Transverse colon (tissue), 3 donors: ENCODE data around the gene CBX2.

ENCODE experiments used
- EP300 ChIP-seq: sonication (generic); formaldehyde crosslinking; IDR thresholded peaks from one replicate; pipeline ENCODE4 v1.6.1; 2017; ENCODE audit warnings: antibody characterized with exemption, low read depth
- POLR2A ChIP-seq: fragments of 450-650 bp; IDR thresholded peaks from one replicate; pipeline ENCODE4 v1.6.1; 2016; ENCODE audit warnings: antibody characterized with exemption, mild to moderate bottlenecking, moderate library complexity
- TF ChIP-seq, protein P1 (sequence below), 5 experiments: fragments of 200-600 bp in 3 of 5; fragments of 450-650 bp in 2 of 5; sonication (generic) in 3 of 5; IDR thresholded peaks; 1 replicate in 2 of 5; 2 replicates in 3 of 5; pipeline ENCODE4 v1.5.1; 2016 to 2017; ENCODE audit warnings: antibody characterized with exemption in 5 of 5, inconsistent platforms in 3 of 5, mild to moderate bottlenecking in 2 of 5, moderate library complexity in 1 of 5

- TF ChIP-seq, protein P1, sequence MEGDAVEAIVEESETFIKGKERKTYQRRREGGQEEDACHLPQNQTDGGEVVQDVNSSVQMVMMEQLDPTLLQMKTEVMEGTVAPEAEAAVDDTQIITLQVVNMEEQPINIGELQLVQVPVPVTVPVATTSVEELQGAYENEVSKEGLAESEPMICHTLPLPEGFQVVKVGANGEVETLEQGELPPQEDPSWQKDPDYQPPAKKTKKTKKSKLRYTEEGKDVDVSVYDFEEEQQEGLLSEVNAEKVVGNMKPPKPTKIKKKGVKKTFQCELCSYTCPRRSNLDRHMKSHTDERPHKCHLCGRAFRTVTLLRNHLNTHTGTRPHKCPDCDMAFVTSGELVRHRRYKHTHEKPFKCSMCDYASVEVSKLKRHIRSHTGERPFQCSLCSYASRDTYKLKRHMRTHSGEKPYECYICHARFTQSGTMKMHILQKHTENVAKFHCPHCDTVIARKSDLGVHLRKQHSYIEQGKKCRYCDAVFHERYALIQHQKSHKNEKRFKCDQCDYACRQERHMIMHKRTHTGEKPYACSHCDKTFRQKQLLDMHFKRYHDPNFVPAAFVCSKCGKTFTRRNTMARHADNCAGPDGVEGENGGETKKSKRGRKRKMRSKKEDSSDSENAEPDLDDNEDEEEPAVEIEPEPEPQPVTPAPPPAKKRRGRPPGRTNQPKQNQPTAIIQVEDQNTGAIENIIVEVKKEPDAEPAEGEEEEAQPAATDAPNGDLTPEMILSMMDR (IDR thresholded peaks at IDR 0.05) = no peak
- TF ChIP-seq POLR2A = peak; percentile 26
- peak; percentile 11 for TF ChIP-seq EP300
Measured at GRCh38 chr17:79796763-79797491, 19.0 kb downstream of the CBX2 start, which contains the start of gene CBX8.
